Left lobe of liver (tissue), 2 donors: ENCODE data around the gene ZSWIM9. TPM values are rescaled to one million over a fixed set of nuclear protein-coding genes. Genes with fewer than 3 reads are reported as not detected.
"Not testable (repeated sequence)": the region's sequence is repeated elsewhere in the genome, so short reads cannot be mapped to it uniquely, and the experiment has no call there.

Experiments used
- ATAC-seq: fragments of 200-7000 bp; cut with Tn5 transposase; one replicate; pipeline ENCODE4 v1.9.1; 2020; ENCODE audit warnings: mild to moderate bottlenecking, moderate library complexity
- DNase-seq: peaks from one replicate; pipeline ENCODE4 v3.0.0-alpha.2; 2020; ENCODE audit warnings: low spot score
- total RNA-seq: library from RNA; stranded (reverse); gene quantifications from one replicate; pipeline ENCODE4 v1.2.1, GENCODE V29; 2021
- donor health status: DM: no; HTN: no; CAD: no; lungs with moderate emphysema.
- donor health status: DM: no; HTN: yes; CAD: no.

Gene ZSWIM9
- total RNA-seq, 1 donor from 2014 or later = 3.2 TPM

DNA sequence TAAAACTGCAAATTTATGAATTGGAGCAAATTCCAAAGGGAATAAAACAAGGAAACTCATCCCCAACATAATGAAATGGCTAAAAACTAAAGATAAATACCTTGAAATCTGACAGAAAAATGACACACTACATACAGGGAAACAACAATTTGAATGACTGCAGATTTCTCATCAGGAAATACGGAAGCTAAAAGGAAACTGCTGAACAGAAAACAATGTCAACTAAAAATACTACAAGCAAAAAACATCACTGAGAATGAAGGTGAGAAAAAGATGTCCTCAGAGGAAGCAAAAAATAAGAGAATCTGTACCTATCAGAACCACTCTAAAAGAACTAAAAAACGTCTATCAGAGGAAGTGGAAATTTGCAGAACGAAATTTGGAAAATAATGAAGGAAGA lies 39.5 kb downstream of the ZSWIM9 start:
- ATAC-seq (no peak), DNase-seq (no peak)

DNA sequence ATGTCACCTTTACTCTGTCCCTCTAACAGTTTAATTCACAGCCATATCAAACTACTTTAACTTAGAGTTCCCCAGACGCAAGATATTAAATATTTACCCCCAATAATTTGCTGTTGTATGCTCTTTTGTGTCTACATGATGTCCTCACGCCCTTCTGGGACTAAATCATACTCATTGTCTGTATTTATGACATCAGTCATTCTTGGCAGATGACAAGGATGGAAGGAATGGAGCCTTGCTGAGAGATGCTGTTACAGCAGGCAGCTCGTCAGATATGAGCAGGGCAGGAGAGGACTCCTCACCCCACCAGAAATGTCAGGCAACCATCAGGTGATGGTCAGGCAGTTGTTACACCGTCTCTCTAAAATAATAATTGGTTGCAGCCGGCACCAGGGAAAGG lies 43.5 kb downstream of the ZSWIM9 start:
- DNase-seq (no peak), ATAC-seq (no peak)

GRCh38 chr19:48216933-48217332 lies 46.5 kb downstream of the ZSWIM9 start:
- DNase-seq (no peak), ATAC-seq (no peak)

- DNase-seq = no peak
- no peak for ATAC-seq
These were observed 48.5 kb downstream of the ZSWIM9 start for GRCh38 chr19:48218997-48219396.

- ATAC-seq, DNase-seq: not testable (repeated sequence)
These were observed 50.3 kb downstream of the ZSWIM9 start for GRCh38 chr19:48220784-48221183.

GRCh38 chr19:48221628-48222027 lies 51.1 kb downstream of the ZSWIM9 start:
- no peak for ATAC-seq
- DNase-seq = no peak

GRCh38 chr19:48230555-48231129 lies 60.2 kb downstream of the ZSWIM9 start:
- no peak for ATAC-seq
- no peak for DNase-seq

GRCh38 chr19:48237057-48237456 lies 66.6 kb downstream of the ZSWIM9 start:
- no peak for ATAC-seq
- DNase-seq = no peak

DNA sequence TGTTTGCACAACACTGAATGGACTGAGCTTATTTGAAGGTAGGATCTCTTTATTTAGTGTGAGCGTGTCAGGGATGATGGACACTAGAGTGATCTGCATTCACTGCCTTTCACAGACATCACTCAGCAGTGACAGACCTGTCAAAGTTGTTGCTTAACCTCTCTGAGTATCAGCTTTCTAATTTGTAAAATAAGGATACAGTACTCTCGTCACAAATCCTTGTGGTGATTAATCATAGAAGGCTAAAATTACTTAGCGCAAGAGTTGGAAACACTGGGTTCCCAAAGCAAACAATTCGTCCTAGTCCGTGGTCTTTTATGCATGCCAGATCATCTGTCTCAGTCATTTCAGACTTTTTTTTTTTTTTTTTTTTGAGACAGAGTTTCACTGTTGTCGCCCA lies 68.6 kb downstream of the ZSWIM9 start:
- DNase-seq (no peak), ATAC-seq (no peak)

- DNase-seq (no peak), ATAC-seq (no peak)
These were observed 69.2 kb downstream of the ZSWIM9 start for GRCh38 chr19:48239582-48240141.

- not testable (repeated sequence) for DNase-seq, ATAC-seq
These were observed 71.3 kb downstream of the ZSWIM9 start for GRCh38 chr19:48241771-48242170.

DNA sequence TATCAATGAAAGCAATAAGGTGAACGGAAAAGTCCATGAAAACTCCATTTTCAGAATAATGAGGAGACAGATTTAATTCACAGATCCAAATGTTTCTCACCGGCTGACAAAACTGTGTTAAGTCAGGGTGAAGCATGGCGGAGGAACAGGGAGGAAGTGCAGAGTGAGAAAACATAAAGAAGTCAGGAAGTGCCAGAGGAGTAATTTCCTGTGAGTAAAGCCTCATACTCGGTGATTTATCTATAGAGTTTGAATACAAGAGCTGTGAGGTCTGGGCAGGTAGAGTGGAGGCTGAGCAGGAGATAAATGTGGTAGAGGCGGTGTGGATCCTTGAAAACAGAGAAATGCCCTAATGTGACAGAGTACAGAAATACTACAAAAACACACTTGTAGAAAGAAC lies 73.8 kb downstream of the ZSWIM9 start:
- ATAC-seq (no peak), DNase-seq (no peak)

- DNase-seq = no peak
- peak; percentile 49 for ATAC-seq
These were observed 75.6 kb downstream of the ZSWIM9 start for GRCh38 chr19:48246101-48246500.

GRCh38 chr19:48247212-48247611 lies 76.7 kb downstream of the ZSWIM9 start:
- ATAC-seq = no peak

More at GRCh38 chr19:48247212-48247611, 76.7 kb downstream of the ZSWIM9 start:
- no peak for DNase-seq

Other genes starting within 250 kb of the ZSWIM9 start
- gene BSPH1, start 178.5 kb upstream of the ZSWIM9 start, total RNA-seq = not detected
- gene ELSPBP1, start 176.0 kb upstream of the ZSWIM9 start, total RNA-seq = not detected
- gene CABP5, start 126.6 kb upstream of the ZSWIM9 start, total RNA-seq = not detected
- 4.5 TPM for gene PLA2G4C, start 59.9 kb upstream of the ZSWIM9 start, total RNA-seq
- gene LIG1, start 336 bp upstream of the ZSWIM9 start, total RNA-seq = 9.8 TPM
- 17.4 TPM for gene CARD8, start 85.2 kb downstream of the ZSWIM9 start, total RNA-seq
- not detected for gene ZNF114, start 99.4 kb downstream of the ZSWIM9 start, total RNA-seq
- 6.7 TPM for gene EMP3, start 154.9 kb downstream of the ZSWIM9 start, total RNA-seq
- 19.0 TPM for gene TMEM143, start 193.3 kb downstream of the ZSWIM9 start, total RNA-seq
- not detected for gene SYNGR4, start 193.7 kb downstream of the ZSWIM9 start, total RNA-seq
- 68.4 TPM for gene KDELR1, start 220.9 kb downstream of the ZSWIM9 start, total RNA-seq
- 0.20 TPM for gene GRIN2D, start 223.0 kb downstream of the ZSWIM9 start, total RNA-seq